Upper lobe of right lung (tissue), 1 donor: Measurements from ENCODE around the gene DMKN. TPM values are rescaled to one million over a fixed set of nuclear protein-coding genes. Genes with fewer than 3 reads are reported as not detected.

Experiments used
- ATAC-seq: fragments of 200-7000 bp; cut with Tn5 transposase; one replicate; pipeline ENCODE4 v1.9.1; 2020; ENCODE audit warnings: mild to moderate bottlenecking, moderate library complexity
- DNase-seq: peaks from one replicate; pipeline ENCODE4 v3.0.0-alpha.2; 2020
- H3K27ac ChIP-seq: fragments of 200-600 bp; one replicate; pipeline ENCODE4 v1.8.0; 2022
- H3K27me3 ChIP-seq: fragments of 200-600 bp; one replicate; pipeline ENCODE4 v1.8.0; 2022; ENCODE audit warnings: mild to moderate bottlenecking
- H3K36me3 ChIP-seq: fragments of 200-600 bp; one replicate; pipeline ENCODE4 v1.8.0; 2022
- H3K4me1 ChIP-seq: fragments of 200-600 bp; one replicate; pipeline ENCODE4 v1.8.0; 2022
- H3K4me3 ChIP-seq: fragments of 200-600 bp; one replicate; pipeline ENCODE4 v1.8.0; 2022; ENCODE audit warnings: mild to moderate bottlenecking
- H3K9me3 ChIP-seq: fragments of 200-600 bp; one replicate; pipeline ENCODE4 v1.8.0; 2022
- CTCF ChIP-seq: fragments of 200-600 bp; IDR thresholded peaks from one replicate; pipeline ENCODE4 v1.8.0; 2022; ENCODE audit warnings: antibody characterized with exemption
- intact Hi-C: fragments of 100-400 bp; cut with DNase I; formaldehyde crosslinking; loops from one replicate; pipeline ENCODE4 v1.11.0; 2022
- total RNA-seq: library from RNA; stranded (reverse); fragmentation: NEBNext Ultra II Directional; extraction: Animal tissue kit (Norgen Biotek cat#: 25700); gene quantifications from one replicate; pipeline ENCODE4 v1.2.1, GENCODE V29; 2021
- donor health status: DM: no; HTN: yes; CAD: no; lungs with severe emphysema.

The DMKN gene
- total RNA-seq, 1 donor from 2014 or later = 79.8 TPM

GRCh38 chr19:35455616-35456201, 57.7 kb downstream of the DMKN start:
- intact Hi-C loops = no loop called here
- TF ChIP-seq CTCF = no peak

GRCh38 chr19:35454663-35455062, 58.8 kb downstream of the DMKN start:
- no peak for DNase-seq
- Histone ChIP-seq H3K4me3 (no peak overlapping the region), H3K9me3 (no peaks in the 10 kb centered on the region), H3K27me3 (no peaks in the 10 kb centered on the region), H3K36me3 (no peaks in the 10 kb centered on the region), H3K4me1 (peaks cover 14% of the 10 kb centered on the region), H3K27ac (no peak overlapping the region)
- TF ChIP-seq CTCF = no peak
- intact Hi-C loops = no loop called here
- no peak for ATAC-seq

More at GRCh38 chr19:35455616-35456201, 57.7 kb downstream of the DMKN start:
- Histone ChIP-seq H3K4me1 (peaks cover 17% of the 10 kb centered on the region), H3K27ac (no peak overlapping the region), H3K4me3 (no peak overlapping the region), H3K36me3 (no peaks in the 10 kb centered on the region), H3K9me3 (no peaks in the 10 kb centered on the region), H3K27me3 (no peaks in the 10 kb centered on the region)
- no peak for ATAC-seq
- no peak for DNase-seq

DNA sequence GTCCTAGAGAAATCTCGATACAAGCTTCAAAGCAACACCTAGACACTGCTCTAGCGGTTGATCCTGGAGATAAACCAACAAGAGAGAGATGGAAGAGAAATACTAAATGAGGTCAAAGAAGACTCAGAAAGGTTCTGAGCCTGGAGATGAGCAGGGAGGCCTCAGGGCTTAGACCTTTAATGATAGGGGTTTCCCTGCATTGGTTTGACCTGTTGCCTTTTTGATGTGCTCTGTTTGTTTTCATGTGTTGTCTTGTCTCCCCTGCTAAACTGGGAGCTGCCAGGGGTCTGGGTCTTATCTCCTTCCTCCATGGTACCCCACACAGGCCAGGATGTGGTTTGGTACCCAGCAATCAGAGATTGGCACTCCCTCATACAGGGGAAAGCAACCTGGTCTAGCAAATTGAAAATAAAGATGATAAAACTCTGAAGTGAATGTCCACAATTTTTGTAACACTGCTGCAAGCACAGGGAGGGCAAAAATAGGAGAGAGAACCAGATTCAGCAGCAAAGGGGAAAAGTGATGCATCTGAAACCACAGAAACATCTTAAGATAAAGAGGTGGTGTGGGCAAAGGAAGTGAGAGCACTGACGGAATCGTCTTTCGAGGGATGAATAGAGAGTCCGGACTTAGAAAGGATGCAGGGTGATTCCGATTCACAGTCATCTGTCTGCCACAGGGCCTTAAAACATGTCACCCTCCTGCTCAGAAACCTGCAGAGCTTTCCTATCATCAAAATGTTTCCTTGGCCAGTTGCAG, 61.9 kb downstream of the DMKN start:
- ATAC-seq (no peak), DNase-seq (no peak)
- H3K4me1 ChIP-seq = peaks cover 9% of the 10 kb centered on the region
- no peaks in the 10 kb centered on the region for H3K36me3 ChIP-seq
- H3K9me3 ChIP-seq = no peaks in the 10 kb centered on the region
- H3K27me3 ChIP-seq = no peaks in the 10 kb centered on the region
- intact Hi-C loops = no loop called here
- H3K27ac ChIP-seq = no peak overlapping the region
- TF ChIP-seq CTCF = no peak
- H3K4me3 ChIP-seq = no peak overlapping the region

- Histone ChIP-seq H3K27ac (no peak overlapping the region), H3K4me3 (no peak overlapping the region), H3K27me3 (no peaks in the 10 kb centered on the region)
Observed at GRCh38 chr19:35449359-35450043, 63.9 kb downstream of the DMKN start.

More at GRCh38 chr19:35449359-35450043, 63.9 kb downstream of the DMKN start:
- TF ChIP-seq CTCF = no peak
- intact Hi-C loops = no loop called here
- no peaks in the 10 kb centered on the region for H3K9me3 ChIP-seq
- no peak for DNase-seq
- ATAC-seq = peak; percentile 6
- H3K36me3 ChIP-seq = no peaks in the 10 kb centered on the region
- peaks cover 13% of the 10 kb centered on the region for H3K4me1 ChIP-seq
